HFFc6 (cell line): ENCODE measurements around the gene INTS15. TPM values are rescaled to one million over a fixed set of nuclear protein-coding genes. Genes with fewer than 3 reads are reported as not detected.

Source experiments
- DNase-seq: peaks from one replicate; pipeline ENCODE4 v3.0.0-alpha.2; 2018
- H3K27ac Mint-ChIP-seq: 2 replicates; pipeline ENCODE4 v1.8.0; 2020; ENCODE audit warnings: mild to moderate bottlenecking, mixed read lengths
- H3K27me3 Mint-ChIP-seq: 2 replicates; pipeline ENCODE4 v1.8.0; 2021; ENCODE audit warnings: mild to moderate bottlenecking, moderate library complexity, mixed read lengths; ENCODE audit not compliant: insufficient read depth
- H3K36me3 Mint-ChIP-seq: 2 replicates; pipeline ENCODE4 v1.8.0; 2021; ENCODE audit warnings: low read depth, mixed read lengths
- H3K4me1 Mint-ChIP-seq: 2 replicates; pipeline ENCODE4 v1.8.0; 2020; ENCODE audit warnings: low read depth, mixed read lengths
- H3K4me3 Mint-ChIP-seq: 2 replicates; pipeline ENCODE4 v1.8.0; 2020; ENCODE audit warnings: mild to moderate bottlenecking, moderate library complexity, mixed read lengths
- H3K9me3 Mint-ChIP-seq: 2 replicates; pipeline ENCODE4 v1.8.0; 2020; ENCODE audit warnings: mild to moderate bottlenecking, mixed read lengths
- CTCF ChIP-seq: fragments of 200-600 bp; sonication (generic); IDR thresholded peaks from 2 replicates; pipeline ENCODE4 v1.5.0; 2021; ENCODE audit warnings: antibody characterized with exemption, mild to moderate bottlenecking
- total RNA-seq, 6 experiments: library from RNA; stranded (reverse); fragmentation: NEBNext Ultra II Directional; extraction: Animal tissue kit (Norgen Biotek cat#: 25700); gene quantifications; 2 replicates in 1 of 6; 3 replicates in 5 of 6; pipeline ENCODE4 v1.2.3, GENCODE V29; 2021

INTS15 gene
- total RNA-seq, 6 experiments from 2014 or later, result 14.9 to 17.9 (median 17.4) TPM

- no peak for DNase-seq
- Mint-ChIP-seq H3K27me3 (no peaks in the 10 kb centered on the region), H3K4me1 (peaks cover 22% of the 10 kb centered on the region), H3K4me3 (no peak overlapping the region), H3K27ac (no peak overlapping the region), H3K36me3 (peaks cover 18% of the 10 kb centered on the region), H3K9me3 (no peaks in the 10 kb centered on the region)
- no peak for TF ChIP-seq CTCF
These were observed 49.8 kb downstream of the INTS15 start for GRCh38 chr7:6639627-6640026.

- peaks cover 18% of the 10 kb centered on the region for H3K36me3 Mint-ChIP-seq
- DNase-seq, result no peak
- TF ChIP-seq CTCF, result no peak
- H3K27me3 Mint-ChIP-seq, result no peaks in the 10 kb centered on the region
- H3K27ac Mint-ChIP-seq, result no peak overlapping the region
- no peak overlapping the region for H3K4me3 Mint-ChIP-seq
- no peaks in the 10 kb centered on the region for H3K9me3 Mint-ChIP-seq
- H3K4me1 Mint-ChIP-seq, result peaks cover 22% of the 10 kb centered on the region
These were observed 50.5 kb downstream of the INTS15 start for GRCh38 chr7:6640246-6640721.

GRCh38 chr7:6641305-6642035, 51.6 kb downstream of the INTS15 start:
- Mint-ChIP-seq H3K27ac (no peak overlapping the region), H3K9me3 (no peaks in the 10 kb centered on the region), H3K27me3 (no peaks in the 10 kb centered on the region), H3K4me3 (no peak overlapping the region), H3K36me3 (peaks cover 18% of the 10 kb centered on the region), H3K4me1 (peaks cover 22% of the 10 kb centered on the region)
- no peak for TF ChIP-seq CTCF
- no peak for DNase-seq

- Mint-ChIP-seq H3K36me3 (peaks cover 18% of the 10 kb centered on the region), H3K4me3 (no peak overlapping the region), H3K27ac (no peak overlapping the region; the same call in 1 of the 2 replicates), H3K27me3 (no peaks in the 10 kb centered on the region), H3K4me1 (peaks cover 22% of the 10 kb centered on the region), H3K9me3 (no peaks in the 10 kb centered on the region)
- DNase-seq, result no peak
- TF ChIP-seq CTCF, result no peak
These were observed 52.5 kb downstream of the INTS15 start for GRCh38 chr7:6642239-6642839.

- Mint-ChIP-seq H3K36me3 (peaks cover 18% of the 10 kb centered on the region), H3K4me3 (no peak overlapping the region)
These were observed 53.2 kb downstream of the INTS15 start for GRCh38 chr7:6642861-6643640.

More at GRCh38 chr7:6642861-6643640, 53.2 kb downstream of the INTS15 start:
- Mint-ChIP-seq H3K9me3 (no peaks in the 10 kb centered on the region), H3K27ac (no peak overlapping the region), H3K27me3 (no peaks in the 10 kb centered on the region), H3K4me1 (peaks cover 19% of the 10 kb centered on the region)
- no peak for TF ChIP-seq CTCF
- no peak for DNase-seq
